Stimulated activated CD4-positive, alpha-beta T cell treated with anti-CD3 and anti-CD28 coated beads, Interleukin-2, amount 100 ng/mL, for 48 hours (primary cell): ENCODE data around the gene LRP8.

Experiments
- DNase-seq, 2 donors: peaks; one replicate each; pipeline ENCODE4 v3.0.0-alpha.2; 2020

Gene LRP8

GRCh38 chr1:53257454-53258081 lies 70.3 kb downstream of the LRP8 start:
- no peak for DNase-seq

- no peak for DNase-seq
These were observed 71.1 kb downstream of the LRP8 start for GRCh38 chr1:53256511-53257453.

- DNase-seq, result no peak
These were observed 72.8 kb downstream of the LRP8 start for GRCh38 chr1:53255031-53255430.

GRCh38 chr1:53254011-53254640 lies 73.7 kb downstream of the LRP8 start:
- no peak for DNase-seq

- no peak for DNase-seq
These were observed 77.5 kb downstream of the LRP8 start for GRCh38 chr1:53250325-53250724.

- DNase-seq, result no peak
These were observed 78.2 kb downstream of the LRP8 start for GRCh38 chr1:53249706-53250105.

GRCh38 chr1:53246261-53247134 lies 81.4 kb downstream of the LRP8 start:
- no peak for DNase-seq

GRCh38 chr1:53244141-53244540 lies 83.7 kb downstream of the LRP8 start:
- DNase-seq, result no peak

GRCh38 chr1:53242381-53242780 lies 85.5 kb downstream of the LRP8 start:
- DNase-seq, result no peak

GRCh38 chr1:53241828-53242227 lies 86.0 kb downstream of the LRP8 start:
- no peak for DNase-seq

- DNase-seq, result peak; percentile 94 to 96
These were observed 89.4 kb downstream of the LRP8 start, which contains the start of gene MAGOH for GRCh38 chr1:53238197-53239155. Gene MAGOH, minus strand, starts transcription at chr1:53238518. Its CDS starts 70 bp downstream, at chr1:53238448.

- no peak for DNase-seq
These were observed 90.2 kb downstream of the LRP8 start for GRCh38 chr1:53237638-53238037.

- no peak for DNase-seq
These were observed 106.9 kb downstream of the LRP8 start for GRCh38 chr1:53220962-53221286.

- DNase-seq, result peak; percentile 92
These were observed 107.5 kb downstream of the LRP8 start, which contains the start of gene CZIB for GRCh38 chr1:53220171-53220961. Gene CZIB, minus strand, starts transcription at chr1:53220634. Its CDS starts 59 bp downstream, at chr1:53220575.

GRCh38 chr1:53219711-53220110 lies 108.2 kb downstream of the LRP8 start:
- DNase-seq, result no peak

GRCh38 chr1:53218201-53218600 lies 109.7 kb downstream of the LRP8 start:
- no peak for DNase-seq

GRCh38 chr1:53214376-53214940 lies 113.4 kb downstream of the LRP8 start:
- no peak for DNase-seq

GRCh38 chr1:53210954-53211353 lies 116.9 kb downstream of the LRP8 start:
- no peak for DNase-seq

- no peak for DNase-seq
These were observed 117.5 kb downstream of the LRP8 start for GRCh38 chr1:53210352-53210751.

GRCh38 chr1:53207726-53208125 lies 120.1 kb downstream of the LRP8 start:
- no peak for DNase-seq
